Measurements from ENCODE around the gene POLR3K. TPM values are rescaled to one million over a fixed set of nuclear protein-coding genes. Genes with fewer than 3 reads are reported as not detected.
A peak's percentile ranks its signal among the peaks of the same experiment; 100 is the strongest.
"Not testable (repeated sequence)": the region's sequence is repeated elsewhere in the genome, so short reads cannot be mapped to it uniquely, and the experiment has no call there.

POLR3K gene
- total RNA-seq, 6 experiments from 2014 or later: 3.5 to 6.3 (median 4.3) TPM

DNA sequence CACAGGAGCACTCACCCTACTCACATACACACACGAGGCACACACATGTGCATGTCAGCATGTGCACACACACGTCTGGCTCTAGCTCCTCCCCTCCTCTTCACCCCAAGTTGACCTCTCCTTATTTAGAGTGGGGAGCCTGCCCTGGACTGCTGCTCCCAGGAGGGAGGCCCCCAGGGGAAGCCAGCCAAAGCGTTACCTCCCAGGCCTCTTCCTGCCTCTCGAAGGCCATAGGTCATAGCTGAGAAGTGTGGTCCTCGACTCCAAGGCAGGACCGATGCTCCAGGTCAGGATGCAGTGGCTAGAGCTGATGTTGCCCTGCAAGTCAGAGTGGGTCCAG, 18.8 kb downstream of the POLR3K start:
- WGBS (ENCODE audit: insufficient coverage, low coverage, low lambda C conversion rate, missing lambda C conversion rate): 57% methylated on average over 6 of the region's 6 CpGs
- Histone ChIP-seq H3K4me3 (no peak overlapping the region), H3K27ac (no peak overlapping the region), H3K9me3 (no peaks in the 10 kb centered on the region), H3K36me3 (no peaks in the 10 kb centered on the region), H3K27me3 (no peaks in the 10 kb centered on the region), H3K4me1 (no peaks in the 10 kb centered on the region)
- intact Hi-C loops (cut with DNase I): no loop called here
- DNase-seq: no peak
- TF ChIP-seq CTCF (IDR thresholded peaks at IDR 0.05): no peak
- no peak for TF ChIP-seq POLR2A (IDR thresholded peaks at IDR 0.05)
- peak in 1 of 4 donors; percentile 5 for ATAC-seq

- intact Hi-C loops (cut with DNase I): no loop called here
- WGBS (ENCODE audit: insufficient coverage, low coverage, low lambda C conversion rate, missing lambda C conversion rate): 87% methylated on average over 11 of the region's 21 CpGs
- no peaks in the 10 kb centered on the region for H3K9me3 ChIP-seq
- no peak overlapping the region for H3K27ac ChIP-seq
- H3K4me1 ChIP-seq: no peaks in the 10 kb centered on the region
- ATAC-seq (peak in 1 of 4 donors; percentile 11), DNase-seq (no peak)
- no peak for TF ChIP-seq POLR2A (IDR thresholded peaks at IDR 0.05)
- TF ChIP-seq CTCF (IDR thresholded peaks at IDR 0.05): no peak
- H3K27me3 ChIP-seq: no peaks in the 10 kb centered on the region
- H3K36me3 ChIP-seq: no peaks in the 10 kb centered on the region
- H3K4me3 ChIP-seq: no peak overlapping the region
These were observed 19.3 kb downstream of the POLR3K start for GRCh38 chr16:33877-34647.

- H3K4me1 ChIP-seq; H3K4me3 ChIP-seq; H3K27me3 ChIP-seq; DNase-seq; H3K27ac ChIP-seq; ATAC-seq; H3K9me3 ChIP-seq; H3K36me3 ChIP-seq; intact Hi-C loops (cut with DNase I): not testable (repeated sequence)
- 67% methylated on average over 2 of the region's 8 CpGs for WGBS (ENCODE audit: insufficient coverage, low coverage, low lambda C conversion rate, missing lambda C conversion rate)
These were observed 20.1 kb downstream of the POLR3K start for GRCh38 chr16:33154-33876.

DNA sequence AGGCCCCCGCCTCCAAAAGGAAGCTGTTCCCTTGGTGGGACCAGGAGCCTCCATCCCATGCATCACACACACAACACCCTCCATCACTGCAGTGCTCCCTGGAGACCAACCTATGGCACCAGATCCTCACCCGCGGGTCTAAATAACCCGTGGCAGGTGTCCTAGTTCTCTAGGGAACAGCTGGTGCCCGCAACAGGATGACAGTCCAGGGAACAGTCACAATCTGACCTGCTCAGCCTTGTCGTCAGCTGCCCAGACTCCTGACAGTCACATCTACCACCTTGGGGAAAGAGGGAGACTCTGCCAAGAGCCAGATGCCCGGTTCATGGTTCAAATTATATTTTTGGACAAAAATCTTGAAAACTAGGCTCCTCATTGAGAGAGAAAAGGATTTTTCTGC, 22.8 kb downstream of the POLR3K start:
- DNase-seq; H3K4me3 ChIP-seq; ATAC-seq; intact Hi-C loops (cut with DNase I); H3K27me3 ChIP-seq; H3K36me3 ChIP-seq; H3K9me3 ChIP-seq; H3K27ac ChIP-seq; H3K4me1 ChIP-seq: not testable (repeated sequence)
- WGBS (ENCODE audit: insufficient coverage, low coverage, low lambda C conversion rate, missing lambda C conversion rate): no CpG with 5 or more reads among the region's 7 CpGs

- H3K36me3 ChIP-seq; H3K4me1 ChIP-seq; H3K27ac ChIP-seq; H3K9me3 ChIP-seq; DNase-seq; H3K4me3 ChIP-seq; intact Hi-C loops (cut with DNase I); H3K27me3 ChIP-seq: not testable (repeated sequence)
- 41% methylated on average over 2 of the region's 5 CpGs for WGBS (ENCODE audit: insufficient coverage, low coverage, low lambda C conversion rate, missing lambda C conversion rate)
- peak in 1 of 4 donors; percentile 13 for ATAC-seq
These were observed 27.5 kb downstream of the POLR3K start for GRCh38 chr16:25926-26348.

DNA sequence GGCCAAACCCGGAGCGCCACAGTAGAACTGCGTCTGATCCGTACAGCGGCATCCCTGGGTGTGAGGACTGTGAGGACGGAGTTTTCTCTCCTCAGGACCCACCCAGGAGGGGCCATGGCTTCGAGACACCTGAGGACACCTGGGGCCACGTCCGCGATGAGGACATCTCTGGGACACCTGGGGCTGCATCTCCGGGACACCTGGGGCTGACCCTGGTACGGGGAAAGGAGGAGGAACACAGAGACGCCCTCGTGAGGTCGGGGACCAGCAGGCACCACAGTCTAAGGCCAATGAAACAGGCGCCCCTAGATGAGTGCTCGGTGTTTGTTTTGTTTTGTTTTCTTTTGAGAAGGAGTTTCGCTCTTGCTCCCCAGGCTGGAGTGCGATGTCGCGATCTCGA, 29.3 kb downstream of the POLR3K start:
- intact Hi-C loops (cut with DNase I); H3K27me3 ChIP-seq; H3K4me1 ChIP-seq; H3K36me3 ChIP-seq; H3K27ac ChIP-seq; H3K9me3 ChIP-seq; H3K4me3 ChIP-seq; DNase-seq: not testable (repeated sequence)
- ATAC-seq: peak in 1 of 4 donors; percentile 8
- 93% methylated on average over 5 of the region's 22 CpGs for WGBS (ENCODE audit: insufficient coverage, low coverage, low lambda C conversion rate, missing lambda C conversion rate)

GRCh38 chr16:20886-21285, 32.5 kb downstream of the POLR3K start:
- H3K27ac ChIP-seq; H3K27me3 ChIP-seq; ATAC-seq; DNase-seq; H3K9me3 ChIP-seq; H3K4me3 ChIP-seq; H3K4me1 ChIP-seq; H3K36me3 ChIP-seq; intact Hi-C loops (cut with DNase I): not testable (repeated sequence)
- 79% methylated on average over 12 of the region's 12 CpGs for WGBS (ENCODE audit: insufficient coverage, low coverage, low lambda C conversion rate, missing lambda C conversion rate)

- ATAC-seq; H3K9me3 ChIP-seq; H3K27me3 ChIP-seq; H3K27ac ChIP-seq; DNase-seq; H3K36me3 ChIP-seq; H3K4me1 ChIP-seq; intact Hi-C loops (cut with DNase I); H3K4me3 ChIP-seq: not testable (repeated sequence)
- 89% methylated on average over 3 of the region's 20 CpGs for WGBS (ENCODE audit: insufficient coverage, low coverage, low lambda C conversion rate, missing lambda C conversion rate)
These were observed 36.2 kb downstream of the POLR3K start for GRCh38 chr16:17062-17765.
